Measurements from ENCODE around the gene EPG5.
"Not testable (repeated sequence)": the region's sequence is repeated elsewhere in the genome, so short reads cannot be mapped to it uniquely, and the experiment has no call there.

The EPG5 gene

GRCh38 chr18:45967007-45967706 lies at the start of gene EPG5:
Gene EPG5, minus strand, starts transcription at chr18:45967329. Its CDS starts 90 bp downstream, at chr18:45967239.
- peak; percentile 88 for DNase-seq (ENCODE audit: low read depth)

GRCh38 chr18:46013484-46014189 lies 46.5 kb upstream of the EPG5 start:
- DNase-seq (ENCODE audit: low read depth): no peak

GRCh38 chr18:46010676-46011075 lies 43.5 kb upstream of the EPG5 start:
- no peak for DNase-seq (ENCODE audit: low read depth)

GRCh38 chr18:46010050-46010449 lies 42.9 kb upstream of the EPG5 start:
- DNase-seq (ENCODE audit: low read depth): no peak

GRCh38 chr18:46009125-46009840 lies 42.2 kb upstream of the EPG5 start:
- no peak for DNase-seq (ENCODE audit: low read depth)

GRCh38 chr18:46008531-46008930 lies 41.4 kb upstream of the EPG5 start:
- no peak for DNase-seq (ENCODE audit: low read depth)

GRCh38 chr18:46007165-46007564 lies 40.0 kb upstream of the EPG5 start:
- DNase-seq (ENCODE audit: low read depth): no peak

- no peak for DNase-seq (ENCODE audit: low read depth)
Measured at GRCh38 chr18:46002934-46003333, 35.8 kb upstream of the EPG5 start.

GRCh38 chr18:46001892-46002291 lies 34.8 kb upstream of the EPG5 start:
- DNase-seq (ENCODE audit: low read depth): no peak

GRCh38 chr18:46001074-46001473 lies 33.9 kb upstream of the EPG5 start:
- no peak for DNase-seq (ENCODE audit: low read depth)

GRCh38 chr18:45999536-45999935 lies 32.4 kb upstream of the EPG5 start:
- no peak for DNase-seq (ENCODE audit: low read depth)

GRCh38 chr18:45998244-45998643 lies 31.1 kb upstream of the EPG5 start:
- no peak for DNase-seq (ENCODE audit: low read depth)

- DNase-seq (ENCODE audit: low read depth): no peak
Measured at GRCh38 chr18:45997700-45998151, 30.6 kb upstream of the EPG5 start.

- no peak for DNase-seq (ENCODE audit: low read depth)
Measured at GRCh38 chr18:45995461-45995860, 28.3 kb upstream of the EPG5 start.

- no peak for DNase-seq (ENCODE audit: low read depth)
Measured at GRCh38 chr18:45993438-45993837, 26.3 kb upstream of the EPG5 start.

GRCh38 chr18:45992527-45992926 lies 25.4 kb upstream of the EPG5 start:
- not testable (repeated sequence) for DNase-seq (ENCODE audit: low read depth)

- no peak for DNase-seq (ENCODE audit: low read depth)
Measured at GRCh38 chr18:45991788-45992187, 24.7 kb upstream of the EPG5 start.

GRCh38 chr18:45984546-45985235 lies 17.6 kb upstream of the EPG5 start:
- DNase-seq (ENCODE audit: low read depth): no peak

GRCh38 chr18:45981821-45982220 lies 14.7 kb upstream of the EPG5 start:
- DNase-seq (ENCODE audit: low read depth): no peak

- no peak for DNase-seq (ENCODE audit: low read depth)
Measured at GRCh38 chr18:45980229-45980628, 13.1 kb upstream of the EPG5 start.

- DNase-seq (ENCODE audit: low read depth): no peak
Measured at GRCh38 chr18:45978084-45978483, 11.0 kb upstream of the EPG5 start.

- no peak for DNase-seq (ENCODE audit: low read depth)
Measured at GRCh38 chr18:45976974-45977373, 9.8 kb upstream of the EPG5 start.

Data from T-helper 22 cell (primary cell).